ENCODE measurements around the gene BANP. TPM values are rescaled to one million over a fixed set of nuclear protein-coding genes. Genes with fewer than 3 reads are reported as not detected.

The BANP gene
- total RNA-seq, 4 donors from 2014 or later: 18.9 to 33.6 (median 28.2) TPM

DNA sequence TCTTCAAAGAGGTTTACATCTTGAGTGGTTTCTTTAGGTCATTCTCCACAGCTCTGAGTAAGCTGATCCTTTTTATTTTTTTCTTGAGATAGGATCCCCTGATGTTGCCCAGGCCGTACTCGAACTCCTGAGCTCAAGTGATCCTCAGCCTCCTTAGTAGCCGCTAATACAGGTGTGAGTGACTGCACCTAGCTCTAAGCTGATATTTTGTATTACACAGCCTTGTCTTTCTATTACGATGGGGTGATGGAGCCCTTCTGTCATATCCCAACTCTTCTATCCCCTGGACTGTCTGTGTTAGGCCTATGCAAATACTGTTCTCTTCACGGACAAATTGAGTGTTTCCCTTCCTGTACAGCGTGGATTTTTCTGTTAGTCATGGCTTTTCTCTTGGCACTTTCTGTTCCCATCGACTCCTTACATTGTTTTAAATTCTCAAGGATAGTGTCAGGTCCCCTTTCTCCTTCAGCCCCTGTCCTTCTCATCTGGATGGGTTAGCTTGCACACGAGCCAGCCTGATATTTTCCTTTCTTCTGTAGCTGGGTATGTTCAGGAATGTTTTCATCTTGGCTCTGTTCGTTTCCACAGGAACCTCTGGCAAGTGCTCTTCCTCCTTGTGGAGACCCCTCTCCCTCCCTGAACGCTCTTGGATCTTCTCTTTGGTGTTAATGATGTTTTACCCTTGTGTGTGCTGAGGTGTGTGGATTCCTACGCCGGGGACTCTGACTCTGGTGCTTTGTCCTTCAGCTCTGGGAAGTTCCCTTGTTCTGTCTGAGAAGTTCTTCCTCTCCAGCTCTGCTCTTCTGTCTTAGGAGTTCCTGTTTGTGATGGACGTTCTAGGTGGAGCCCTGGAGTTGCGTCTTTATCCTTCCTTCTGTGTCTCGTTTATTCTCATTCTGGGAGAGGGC is 2.3 kb downstream of the BANP start:
- peak overlapping the region; percentile 20 to 98 (median 58) for H3K27ac ChIP-seq (replicated peaks in 1 of 4)
- peaks cover 54 to 66% (median 59%) of the 10 kb centered on the region in 4 donors for H3K4me1 ChIP-seq
- H3K4me3 ChIP-seq: no peak overlapping the region
- WGBS: 67% methylated on average over 15 of the region's 15 CpGs
- TF ChIP-seq, protein P1, sequence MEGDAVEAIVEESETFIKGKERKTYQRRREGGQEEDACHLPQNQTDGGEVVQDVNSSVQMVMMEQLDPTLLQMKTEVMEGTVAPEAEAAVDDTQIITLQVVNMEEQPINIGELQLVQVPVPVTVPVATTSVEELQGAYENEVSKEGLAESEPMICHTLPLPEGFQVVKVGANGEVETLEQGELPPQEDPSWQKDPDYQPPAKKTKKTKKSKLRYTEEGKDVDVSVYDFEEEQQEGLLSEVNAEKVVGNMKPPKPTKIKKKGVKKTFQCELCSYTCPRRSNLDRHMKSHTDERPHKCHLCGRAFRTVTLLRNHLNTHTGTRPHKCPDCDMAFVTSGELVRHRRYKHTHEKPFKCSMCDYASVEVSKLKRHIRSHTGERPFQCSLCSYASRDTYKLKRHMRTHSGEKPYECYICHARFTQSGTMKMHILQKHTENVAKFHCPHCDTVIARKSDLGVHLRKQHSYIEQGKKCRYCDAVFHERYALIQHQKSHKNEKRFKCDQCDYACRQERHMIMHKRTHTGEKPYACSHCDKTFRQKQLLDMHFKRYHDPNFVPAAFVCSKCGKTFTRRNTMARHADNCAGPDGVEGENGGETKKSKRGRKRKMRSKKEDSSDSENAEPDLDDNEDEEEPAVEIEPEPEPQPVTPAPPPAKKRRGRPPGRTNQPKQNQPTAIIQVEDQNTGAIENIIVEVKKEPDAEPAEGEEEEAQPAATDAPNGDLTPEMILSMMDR (IDR thresholded peaks at IDR 0.05): no peak
- TF ChIP-seq POLR2A (IDR thresholded peaks at IDR 0.05; ENCODE audit: low read depth): no peak
- no peak for TF ChIP-seq POLR2AphosphoS5 (IDR thresholded peaks at IDR 0.05)
- no peak for TF ChIP-seq EP300 (IDR thresholded peaks at IDR 0.05)
- H3K27me3 ChIP-seq: no peaks in the 10 kb centered on the region
- no peaks in the 10 kb centered on the region for H3K9me3 ChIP-seq
- H3K36me3 ChIP-seq: peaks cover 0 to 28% (median 12%) of the 10 kb centered on the region in 4 donors
- no peak for DNase-seq (ENCODE audit: extremely low spot score)
- intact Hi-C loops (cut with DNase I): no loop called here

DNA sequence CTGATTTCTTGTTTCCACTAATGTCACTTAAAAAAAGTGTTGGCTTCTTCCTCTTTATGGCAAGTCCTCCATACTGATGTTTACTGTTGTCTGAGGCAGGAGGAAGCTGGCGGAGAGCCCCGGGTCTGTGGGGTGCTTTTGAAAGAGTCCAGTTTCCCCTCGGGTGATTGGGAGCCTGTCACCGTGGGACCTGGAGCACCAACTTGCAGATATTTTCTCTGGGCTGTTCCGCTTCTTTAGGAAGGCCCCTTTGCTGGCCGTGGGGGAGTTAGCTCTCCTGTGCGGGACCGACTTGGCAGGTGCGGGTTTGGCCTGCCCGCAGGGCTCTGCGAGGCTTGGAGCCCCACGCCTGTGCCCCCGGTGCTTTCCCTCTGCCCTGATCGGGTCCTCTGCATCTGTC is 3.1 kb downstream of the BANP start:
- DNase-seq (ENCODE audit: extremely low spot score): no peak
- H3K4me3 ChIP-seq: no peak overlapping the region
- no peak for TF ChIP-seq POLR2A (IDR thresholded peaks at IDR 0.05; ENCODE audit: low read depth)
- no peak for TF ChIP-seq POLR2AphosphoS5 (IDR thresholded peaks at IDR 0.05)
- TF ChIP-seq EP300 (IDR thresholded peaks at IDR 0.05): no peak
- TF ChIP-seq, protein P1 (IDR thresholded peaks at IDR 0.05): no peak
- intact Hi-C loops (cut with DNase I): no loop called here
- peaks cover 54 to 69% (median 62%) of the 10 kb centered on the region in 4 donors for H3K4me1 ChIP-seq
- H3K27me3 ChIP-seq: no peaks in the 10 kb centered on the region
- H3K36me3 ChIP-seq: peaks cover 0 to 28% (median 12%) of the 10 kb centered on the region in 4 donors
- 66% methylated on average over 13 of the region's 14 CpGs for WGBS
- H3K27ac ChIP-seq (replicated peaks in 1 of 4): peak overlapping the region; percentile 20 to 64 (median 46)
- H3K9me3 ChIP-seq: no peaks in the 10 kb centered on the region

DNA sequence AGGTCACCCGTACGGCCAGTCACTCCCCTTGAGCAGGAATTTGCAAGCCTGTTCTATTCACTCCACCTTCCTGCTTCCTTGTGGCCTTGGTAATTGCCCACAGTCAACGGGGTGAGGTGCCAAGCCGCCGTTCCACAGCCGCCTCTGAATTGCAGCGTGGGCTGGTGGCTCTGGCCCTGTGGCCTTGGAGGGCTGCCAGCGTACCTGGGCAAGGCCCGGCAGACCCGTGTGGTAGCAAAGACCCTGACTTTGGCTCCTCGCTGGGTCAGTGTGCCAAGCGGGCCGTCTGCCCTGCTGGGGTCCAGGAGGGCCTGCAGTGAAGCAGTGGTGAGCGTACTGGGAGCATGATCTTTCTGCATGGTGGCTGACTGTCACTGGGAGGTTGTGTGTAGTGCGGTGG is 3.6 kb downstream of the BANP start:
- peak overlapping the region; percentile 20 to 64 (median 46) for H3K27ac ChIP-seq (replicated peaks in 1 of 4)
- no peak for TF ChIP-seq EP300 (IDR thresholded peaks at IDR 0.05)
- no peak for TF ChIP-seq POLR2A (IDR thresholded peaks at IDR 0.05; ENCODE audit: low read depth)
- TF ChIP-seq, protein P1 (IDR thresholded peaks at IDR 0.05): no peak
- 81% methylated on average over 11 of the region's 15 CpGs for whole genome bisulfite sequencing
- no peaks in the 10 kb centered on the region for H3K27me3 ChIP-seq
- H3K4me1 ChIP-seq: peaks cover 54 to 74% (median 62%) of the 10 kb centered on the region in 4 donors
- DNase-seq (ENCODE audit: extremely low spot score): no peak
- peaks cover 0 to 28% (median 12%) of the 10 kb centered on the region in 4 donors for H3K36me3 ChIP-seq
- intact Hi-C loops (cut with DNase I): no loop called here
- H3K9me3 ChIP-seq: no peaks in the 10 kb centered on the region
- H3K4me3 ChIP-seq: no peak overlapping the region

DNA sequence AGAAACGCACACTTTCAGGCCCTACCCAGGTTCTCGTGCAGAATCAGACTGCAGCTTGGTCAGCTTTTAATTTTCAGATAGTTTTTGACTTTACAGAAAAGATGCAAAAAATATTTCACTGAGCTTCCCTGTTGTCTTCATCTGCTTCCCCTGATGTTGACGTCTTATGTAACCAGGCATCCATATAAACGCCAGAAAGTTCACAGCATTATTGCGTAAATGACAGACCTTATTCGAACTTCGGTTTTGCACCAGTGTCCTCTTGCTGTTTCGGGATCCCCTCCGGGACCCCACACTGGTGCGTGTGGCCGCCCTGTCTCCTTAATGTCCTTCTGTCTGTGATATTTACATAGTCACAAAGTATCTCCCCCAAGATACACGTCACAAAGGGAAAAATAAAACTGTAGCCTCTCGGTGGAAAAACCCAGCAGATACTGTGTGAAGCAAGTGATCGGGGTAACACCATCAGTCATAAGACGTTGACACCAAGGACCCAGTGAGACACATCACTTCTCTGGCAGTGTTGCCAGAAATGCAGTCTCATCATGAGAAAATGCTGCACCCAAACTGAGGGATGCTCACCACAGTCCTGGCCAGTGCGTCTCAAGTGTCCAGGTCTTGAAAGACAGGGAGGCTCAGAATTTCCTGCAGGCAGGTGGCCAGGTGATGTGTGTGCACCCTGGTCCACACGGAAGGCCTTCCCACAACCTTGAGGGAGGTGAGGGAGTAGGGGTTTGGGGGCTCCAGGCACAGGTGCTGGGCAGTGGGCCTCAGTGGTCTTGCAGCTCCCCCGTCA is 4.3 kb downstream of the BANP start:
- TF ChIP-seq, protein P1 (IDR thresholded peaks at IDR 0.05): no peak
- TF ChIP-seq POLR2A (IDR thresholded peaks at IDR 0.05; ENCODE audit: low read depth) (no peak), EP300 (IDR thresholded peaks at IDR 0.05) (no peak)
- intact Hi-C loops (cut with DNase I): no loop called here
- Histone ChIP-seq H3K4me3 (no peak overlapping the region), H3K27ac (replicated peaks in 1 of 4) (peak overlapping the region in 3 of 4 donors; percentile 20 to 64 (median 51)), H3K4me1 (peaks cover 52 to 74% (median 58%) of the 10 kb centered on the region in 4 donors), H3K36me3 (peaks cover 0 to 28% (median 12%) of the 10 kb centered on the region in 4 donors), H3K27me3 (no peaks in the 10 kb centered on the region), H3K9me3 (no peaks in the 10 kb centered on the region)
- 73% methylated on average over 17 of the region's 18 CpGs for WGBS
- no peak for DNase-seq (ENCODE audit: extremely low spot score)

All from esophagus muscularis mucosa (tissue), 4 donors.